ENCODE data around the gene ZBTB32.
A peak's percentile ranks its signal among the peaks of the same experiment; 100 is the strongest.
"Not testable (repeated sequence)": the region's sequence is repeated elsewhere in the genome, so short reads cannot be mapped to it uniquely, and the experiment has no call there.

ZBTB32 gene

GRCh38 chr19:35704218-35704617, at the start of gene ZBTB32:
Gene ZBTB32 (plus strand): TSS chr19:35704558. CDS start chr19:35714627, 10,069 bp downstream.
- no peak for DNase-seq

- DNase-seq, result not testable (repeated sequence)
Measured at GRCh38 chr19:35654828-35655227, 49.5 kb upstream of the ZBTB32 start.

GRCh38 chr19:35655600-35655999, 48.8 kb upstream of the ZBTB32 start:
- no peak for DNase-seq

GRCh38 chr19:35656700-35657099, 47.7 kb upstream of the ZBTB32 start:
- DNase-seq, result no peak

GRCh38 chr19:35657904-35658700, 46.3 kb upstream of the ZBTB32 start:
- DNase-seq, result no peak

GRCh38 chr19:35661995-35662340, 42.4 kb upstream of the ZBTB32 start:
- DNase-seq, result no peak

GRCh38 chr19:35663981-35664380, 40.4 kb upstream of the ZBTB32 start:
- no peak for DNase-seq

GRCh38 chr19:35665157-35665556, 39.2 kb upstream of the ZBTB32 start:
- no peak for DNase-seq

- no peak for DNase-seq
Measured at GRCh38 chr19:35665604-35666003, 38.8 kb upstream of the ZBTB32 start.

GRCh38 chr19:35666251-35666913, 38.0 kb upstream of the ZBTB32 start, which contains the start of gene UPK1A:
Gene UPK1A (plus strand): TSS chr19:35666517. CDS start chr19:35666813, 296 bp downstream.
- DNase-seq, result no peak

GRCh38 chr19:35669566-35669965, 34.8 kb upstream of the ZBTB32 start:
- DNase-seq, result no peak

- DNase-seq, result no peak
Measured at GRCh38 chr19:35669974-35670373, 34.4 kb upstream of the ZBTB32 start.

GRCh38 chr19:35670686-35671085, 33.7 kb upstream of the ZBTB32 start:
- no peak for DNase-seq

GRCh38 chr19:35671818-35672217, 32.5 kb upstream of the ZBTB32 start:
- DNase-seq, result no peak

- no peak for DNase-seq
Measured at GRCh38 chr19:35673121-35673804, 31.1 kb upstream of the ZBTB32 start.

- no peak for DNase-seq
Measured at GRCh38 chr19:35675589-35676140, 28.7 kb upstream of the ZBTB32 start.

GRCh38 chr19:35689836-35690235, 14.5 kb upstream of the ZBTB32 start:
- no peak for DNase-seq

- not testable (repeated sequence) for DNase-seq
Measured at GRCh38 chr19:35691106-35691505, 13.3 kb upstream of the ZBTB32 start.

- no peak for DNase-seq
Measured at GRCh38 chr19:35692010-35692409, 12.3 kb upstream of the ZBTB32 start.

GRCh38 chr19:35693422-35693821, 10.9 kb upstream of the ZBTB32 start:
- no peak for DNase-seq

- DNase-seq, result peak; percentile 80
Measured at GRCh38 chr19:35693835-35694599, 10.3 kb upstream of the ZBTB32 start.

- DNase-seq, result no peak
Measured at GRCh38 chr19:35695895-35696422, 8.4 kb upstream of the ZBTB32 start.
